ENCODE results near the gene EPHA3.
A peak's percentile ranks its signal among the peaks of the same experiment; 100 is the strongest.

- TF ChIP-seq CTCF (IDR thresholded peaks at IDR 0.05) (no peak), POLR2A (IDR thresholded peaks at IDR 0.05) (no peak), POLR2AphosphoS5 (IDR thresholded peaks at IDR 0.05) (peak in 3 of 4 donors; percentile 30 to 74 (median 46))
Observed at GRCh38 chr3:89107461-89108290, at the start of gene EPHA3.
